ENCODE results near the gene CALML6. TPM values are rescaled to one million over a fixed set of nuclear protein-coding genes. Genes with fewer than 3 reads are reported as not detected.

Gene CALML6
- total RNA-seq, 1 experiment from 2014 or later: 0.28 TPM

GRCh38 chr1:1879942-1880341 is 35.1 kb upstream of the CALML6 start:
- TF ChIP-seq CTCF (conservative IDR thresholded peaks at IDR 0.05; ENCODE audit: low read depth, low read length): no peak
- TF ChIP-seq EZH2 (IDR thresholded peaks at IDR 0.05; ENCODE audit: borderline replicate concordance, low read depth, low read length, poor library complexity, severe bottlenecking): no peak
- intact Hi-C loops (cut with micrococcal nuclease; ENCODE audit: unreplicated experiment): no loop called here
- Histone ChIP-seq H3K4me3 (ENCODE audit: low read depth, low read length, poor library complexity, severe bottlenecking) (no peak overlapping the region), H3K27me3 (replicated peaks; ENCODE audit: insufficient read depth, low read depth, low read length, poor library complexity) (no peaks in the 10 kb centered on the region), H3K9me3 (ENCODE audit: low read depth, low read length, poor library complexity, severe bottlenecking) (no peaks in the 10 kb centered on the region), H3K4me1 (ENCODE audit: insufficient read depth, low read length, poor library complexity, severe bottlenecking) (peaks cover 7% of the 10 kb centered on the region), H3K27ac (ENCODE audit: low read depth, low read length, poor library complexity, severe bottlenecking) (no peak overlapping the region), H3K36me3 (ENCODE audit: insufficient read depth, low read length, poor library complexity, severe bottlenecking) (peaks cover 22% of the 10 kb centered on the region)
- no peak for DNase-seq (ENCODE audit: low spot score)
- ChIA-PET CTCF (no interaction called here), POLR2A (ENCODE audit: low non-redundant PET) (no interaction called here)
- BruUV-seq (replicated peaks): no TSS peak

- BruUV-seq (replicated peaks): no TSS peak
- H3K9me3 ChIP-seq (ENCODE audit: low read depth, low read length, poor library complexity, severe bottlenecking): no peaks in the 10 kb centered on the region
- no peak for DNase-seq (ENCODE audit: low spot score)
- POLR2A ChIA-PET (ENCODE audit: low non-redundant PET): no interaction called here
- H3K27me3 ChIP-seq (replicated peaks; ENCODE audit: insufficient read depth, low read depth, low read length, poor library complexity): no peaks in the 10 kb centered on the region
- H3K4me3 ChIP-seq (ENCODE audit: low read depth, low read length, poor library complexity, severe bottlenecking): no peak overlapping the region
- no peak for TF ChIP-seq CTCF (conservative IDR thresholded peaks at IDR 0.05; ENCODE audit: low read depth, low read length)
- no peak for TF ChIP-seq EZH2 (IDR thresholded peaks at IDR 0.05; ENCODE audit: borderline replicate concordance, low read depth, low read length, poor library complexity, severe bottlenecking)
- CTCF ChIA-PET: no interaction called here
- H3K27ac ChIP-seq (ENCODE audit: low read depth, low read length, poor library complexity, severe bottlenecking): peak overlapping the region; percentile 59
- peaks cover 14% of the 10 kb centered on the region for H3K36me3 ChIP-seq (ENCODE audit: insufficient read depth, low read length, poor library complexity, severe bottlenecking)
- intact Hi-C loops (cut with micrococcal nuclease; ENCODE audit: unreplicated experiment): no loop called here
- H3K4me1 ChIP-seq (ENCODE audit: insufficient read depth, low read length, poor library complexity, severe bottlenecking): peaks cover 7% of the 10 kb centered on the region
Observed at GRCh38 chr1:1880617-1881312, 34.3 kb upstream of the CALML6 start.

GRCh38 chr1:1881727-1882126 is 33.3 kb upstream of the CALML6 start:
- H3K27me3 ChIP-seq (replicated peaks; ENCODE audit: insufficient read depth, low read depth, low read length, poor library complexity): no peaks in the 10 kb centered on the region
- H3K27ac ChIP-seq (ENCODE audit: low read depth, low read length, poor library complexity, severe bottlenecking): no peak overlapping the region
- no TSS peak for BruUV-seq (replicated peaks)
- intact Hi-C loops (cut with micrococcal nuclease; ENCODE audit: unreplicated experiment): no loop called here
- peaks cover 7% of the 10 kb centered on the region for H3K4me1 ChIP-seq (ENCODE audit: insufficient read depth, low read length, poor library complexity, severe bottlenecking)
- TF ChIP-seq CTCF (conservative IDR thresholded peaks at IDR 0.05; ENCODE audit: low read depth, low read length) (no peak), EZH2 (IDR thresholded peaks at IDR 0.05; ENCODE audit: borderline replicate concordance, low read depth, low read length, poor library complexity, severe bottlenecking) (no peak)
- H3K4me3 ChIP-seq (ENCODE audit: low read depth, low read length, poor library complexity, severe bottlenecking): no peak overlapping the region
- ChIA-PET CTCF (no interaction called here), POLR2A (ENCODE audit: low non-redundant PET) (no interaction called here)
- H3K36me3 ChIP-seq (ENCODE audit: insufficient read depth, low read length, poor library complexity, severe bottlenecking): peaks cover 4% of the 10 kb centered on the region
- DNase-seq (ENCODE audit: low spot score): no peak
- H3K9me3 ChIP-seq (ENCODE audit: low read depth, low read length, poor library complexity, severe bottlenecking): no peaks in the 10 kb centered on the region
